WI38 (cell line): ENCODE measurements around the gene HEBP1.

Source experiments
- H3K4me3 ChIP-seq: 2 replicates; pipeline ENCODE4 v1.5.1; 2011; ENCODE audit warnings: low read depth, mild to moderate bottlenecking, control low read depth, low read length
- CTCF ChIP-seq: IDR thresholded peaks from 2 replicates; pipeline ENCODE4 v1.5.1; 2012; ENCODE audit warnings: low read depth, mild to moderate bottlenecking, control low read depth, low read length

HEBP1 gene

GRCh38 chr12:12964255-12964654 is 35.8 kb downstream of the HEBP1 start:
- no peak overlapping the region for H3K4me3 ChIP-seq
- no peak for TF ChIP-seq CTCF

- H3K4me3 ChIP-seq = no peak overlapping the region
- TF ChIP-seq CTCF = no peak
These were observed 39.3 kb downstream of the HEBP1 start for GRCh38 chr12:12960639-12961209.

- H3K4me3 ChIP-seq = no peak overlapping the region
- no peak for TF ChIP-seq CTCF
These were observed 41.2 kb downstream of the HEBP1 start for GRCh38 chr12:12958886-12959285.

- no peak overlapping the region for H3K4me3 ChIP-seq
- TF ChIP-seq CTCF = no peak
These were observed 45.0 kb downstream of the HEBP1 start for GRCh38 chr12:12954878-12955625.

- TF ChIP-seq CTCF = no peak
- no peak overlapping the region for H3K4me3 ChIP-seq
These were observed 45.7 kb downstream of the HEBP1 start for GRCh38 chr12:12954356-12954755.

GRCh38 chr12:12952036-12952435 is 48.0 kb downstream of the HEBP1 start, which contains the start of gene GPRC5D:
Gene GPRC5D, minus strand, starts transcription at chr12:12952170. Its CDS starts 1,786 bp downstream, at chr12:12950384.
- no peak for TF ChIP-seq CTCF
- no peak within 1 kb of the TSS for H3K4me3 ChIP-seq

- H3K4me3 ChIP-seq = no peak overlapping the region
- TF ChIP-seq CTCF = no peak
These were observed 48.6 kb downstream of the HEBP1 start for GRCh38 chr12:12951504-12951903.
